K562 (cell line): Measurements from ENCODE around the gene GFOD1. TPM values are rescaled to one million over a fixed set of nuclear protein-coding genes. Genes with fewer than 3 reads are reported as not detected.
A peak's percentile ranks its signal among the peaks of the same experiment; 100 is the strongest.

Experiments used
- ATF2 ChIP-seq: sonication (generic); formaldehyde crosslinking; IDR thresholded peaks from 2 replicates; pipeline ENCODE4 v1.8.1; 2022; ENCODE audit warnings: missing genetic modification reagents
- BRCA1 ChIP-seq, 2 experiments: fragments of 450-650 bp in 1 of 2; sonication (generic) in 1 of 2; formaldehyde crosslinking in 1 of 2; IDR thresholded peaks; 2 replicates each; pipeline versions ENCODE4 v1.5.0 to v1.6.1; 2017 to 2020; ENCODE audit warnings: mild to moderate bottlenecking in 1 of 2, missing genetic modification reagents in 1 of 2
- CTCF ChIP-seq, 3 experiments: IDR thresholded peaks in 2 of 3; conservative IDR thresholded peaks in 1 of 3; 2 replicates each; pipeline ENCODE4 v1.5.1; 2011 to 2012; ENCODE audit warnings: low read length in 3 of 3, mild to moderate bottlenecking in 3 of 3, control low read depth in 2 of 3, improper control_type of control experiment in 1 of 3, inconsistent platforms in 1 of 3, low read depth in 1 of 3, mixed read lengths in 1 of 3, moderate library complexity in 1 of 3; ENCODE audit not compliant: insufficient read depth in 2 of 3
- FOXK1 ChIP-seq: sonication (generic); formaldehyde crosslinking; IDR thresholded peaks from 2 replicates; pipeline ENCODE4 v1.8.0; 2022; ENCODE audit warnings: missing genetic modification reagents, mild to moderate bottlenecking, borderline replicate concordance
- MAZ ChIP-seq, 2 experiments: fragments of 450-650 bp in 1 of 2; sonication (generic) in 1 of 2; formaldehyde crosslinking; IDR thresholded peaks in 1 of 2; conservative IDR thresholded peaks in 1 of 2; 2 replicates each; pipeline versions ENCODE4 v1.4.0 to v1.5.0; 2020; ENCODE audit warnings: mild to moderate bottlenecking in 1 of 2, missing genetic modification reagents in 1 of 2
- MTA1 ChIP-seq: fragments of 450-650 bp; IDR thresholded peaks from 2 replicates; pipeline ENCODE4 v1.6.1; 2017; ENCODE audit warnings: borderline replicate concordance
- MYBL2 ChIP-seq, 2 experiments: fragments of 450-650 bp in 1 of 2; sonication (generic) in 1 of 2; formaldehyde crosslinking in 1 of 2; IDR thresholded peaks; 2 replicates each; pipeline versions ENCODE4 v1.6.1 to v1.8.1; 2017 to 2022; ENCODE audit warnings: borderline replicate concordance in 1 of 2, inconsistent platforms in 1 of 2, low read depth in 1 of 2, mild to moderate bottlenecking in 1 of 2, missing genetic modification reagents in 1 of 2, moderate library complexity in 1 of 2
- MYNN ChIP-seq, 2 experiments: sonication (generic); formaldehyde crosslinking in 1 of 2; IDR thresholded peaks; 2 replicates each; pipeline versions ENCODE4 v1.5.0 to v1.6.1; 2016 to 2020; ENCODE audit warnings: antibody characterized with exemption in 1 of 2, missing genetic modification reagents in 1 of 2
- POLR2AphosphoS5 ChIP-seq: IDR thresholded peaks from 2 replicates; pipeline ENCODE4 v1.6.1; 2011; ENCODE audit warnings: mild to moderate bottlenecking, low read depth, low read length, moderate library complexity; ENCODE audit not compliant: control insufficient read depth, insufficient read depth
- RCOR1 ChIP-seq, 2 experiments: IDR thresholded peaks; 2 replicates each; pipeline ENCODE4 v1.6.1; 2012; ENCODE audit warnings: low read depth in 2 of 2, low read length in 2 of 2, borderline replicate concordance in 1 of 2, improper control_type of control experiment in 1 of 2
- RNF219 ChIP-seq: fragments of 250-450 bp; sonication (Bioruptor Pico); IDR thresholded peaks from 2 replicates; pipeline ENCODE4 v1.5.0; 2022; ENCODE audit warnings: mild to moderate bottlenecking
- SAFB2 ChIP-seq: fragments of 200-400 bp; formaldehyde crosslinking; IDR thresholded peaks from 2 replicates; pipeline ENCODE4 v1.6.1; 2018; ENCODE audit warnings: borderline replicate concordance, low read length, low read depth, moderate library complexity; ENCODE audit not compliant: severe bottlenecking
- SMARCE1 ChIP-seq: fragments of 450-650 bp; IDR thresholded peaks from 2 replicates; pipeline ENCODE4 v1.7.1; 2016; ENCODE audit warnings: mild to moderate bottlenecking
- SREBF1 ChIP-seq: fragments of 150-350 bp; IDR thresholded peaks from 2 replicates; pipeline ENCODE4 v1.6.1; 2014; ENCODE audit warnings: antibody characterized with exemption, low read depth, low read length, borderline replicate concordance
- ZNF146 ChIP-seq: IDR thresholded peaks from one replicate; pipeline ENCODE4 v1.6.1; 2018; ENCODE audit warnings: missing compliant biosample characterization; ENCODE audit not compliant: unreplicated experiment
- ZNF263 ChIP-seq: sonication (generic); formaldehyde crosslinking; IDR thresholded peaks from 2 replicates; pipeline ENCODE4 v1.8.0; 2022; ENCODE audit warnings: mild to moderate bottlenecking, missing genetic modification reagents, borderline replicate concordance
- ZNF444 ChIP-seq: fragments of 250-450 bp; sonication (Bioruptor Pico); IDR thresholded peaks from 2 replicates; pipeline ENCODE4 v1.4.0; 2020; ENCODE audit warnings: mild to moderate bottlenecking, moderate library complexity
- polyA plus RNA-seq, 8 experiments: library from polyadenylated mRNA; depleted of rRNA in 4 of 8; stranded (reverse) in 5 of 8; unstranded in 3 of 8; fragments of >200 nt; fragmentation: Nextera tagmentation in 2 of 8; fragmentation: Illumina TruSeq in 1 of 8; extraction: Ambion mirVana in 2 of 8; extraction: Trizol in 1 of 8; gene quantifications; 2 replicates each; pipeline versions ENCODE4 v1.2.1 to v1.2.3, GENCODE V29; 2011 to 2014; ENCODE audit warnings: inconsistent platforms in 1 of 8, missing spikeins in 1 of 8
- total RNA-seq, 7 experiments: library from RNA; depleted of rRNA in 6 of 7; stranded (reverse); fragments of >200 nt in 6 of 7; fragmentation: Illumina TruSeq in 2 of 7; extraction: Trizol in 2 of 7; gene quantifications; 2 replicates each; pipeline versions ENCODE4 v1.2.1 to v1.2.3, GENCODE V29; 2011 to 2021; ENCODE audit warnings: low replicate concordance in 1 of 7
- TF ChIP-seq, protein P1 (sequence below), 2 experiments: fragments of 250-450 bp in 1 of 2; fragments of 450-650 bp in 1 of 2; sonication (Bioruptor Pico) in 1 of 2; IDR thresholded peaks; 2 replicates each; pipeline versions ENCODE4 v1.6.1 to v1.8.0; 2016 to 2021; ENCODE audit warnings: mild to moderate bottlenecking in 2 of 2, moderate library complexity in 2 of 2, missing compliant biosample characterization in 1 of 2, missing genetic modification characterization in 1 of 2

Gene GFOD1
- total and polyA plus RNA-seq, 9 of the 15 experiments (the other 6 are each of a cell fraction or from before 2014, with no cell fraction given): 3.8 to 12.0 (median 8.2) TPM

- TF ChIP-seq RNF219 (no peak), MTA1 (no peak), ZNF146 (CRISPR knock-in tag) (no peak), SMARCE1 (no peak), CTCF (IDR thresholded peaks at IDR 0.05 in 2 of 3, conservative IDR thresholded peaks at IDR 0.05 in 1 of 3; ENCODE audit: insufficient read depth in 2 of 3, low read depth in 1 of 3, low read length in 3 of 3) (no peak), BRCA1 (IDR thresholded peaks at IDR 0.05) (no peak), BRCA1 (CRISPR knock-in tag; IDR thresholded peaks at IDR 0.05) (no peak), RCOR1 (IDR thresholded peaks at IDR 0.05; ENCODE audit: borderline replicate concordance in 1 of 2, low read depth in 2 of 2, low read length in 2 of 2) (no peak), POLR2AphosphoS5 (no peak), MYBL2 (IDR thresholded peaks at IDR 0.05; ENCODE audit: low read depth) (no peak), MYBL2 (CRISPR knock-in tag; IDR thresholded peaks at IDR 0.05; ENCODE audit: borderline replicate concordance) (no peak), ATF2 (CRISPR knock-in tag) (no peak), SREBF1 (no peak), ZNF263 (CRISPR knock-in tag) (no peak), FOXK1 (no peak), MYNN (IDR thresholded peaks at IDR 0.05) (no peak), MYNN (CRISPR knock-in tag; IDR thresholded peaks at IDR 0.05) (no peak), MAZ (CRISPR knock-in tag; conservative IDR thresholded peaks at IDR 0.05 in 1 of 2, IDR thresholded peaks at IDR 0.05 in 1 of 2) (peak; percentile 39 to 61; a peak in 2 of 4 replicates), SAFB2 (no peak), ZNF444 (no peak)
- TF ChIP-seq, protein P1, sequence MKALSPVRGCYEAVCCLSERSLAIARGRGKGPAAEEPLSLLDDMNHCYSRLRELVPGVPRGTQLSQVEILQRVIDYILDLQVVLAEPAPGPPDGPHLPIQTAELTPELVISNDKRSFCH (CRISPR knock-in tag; IDR thresholded peaks at IDR 0.05): no peak
- TF ChIP-seq, protein P1 (tag; IDR thresholded peaks at IDR 0.05): no peak
Observed at GRCh38 chr6:13487122-13488014, at the start of gene GFOD1 (continued).
